Tracheal epithelial cell (primary cell): ENCODE data around the gene KRTAP10-10. TPM values are rescaled to one million over a fixed set of nuclear protein-coding genes. Genes with fewer than 3 reads are reported as not detected.

Experiments used
- total RNA-seq: library from RNA; depleted of rRNA; stranded (reverse); fragments of >200 nt; gene quantifications from 2 replicates; pipeline ENCODE4 v1.2.1, GENCODE V29; 2014

Gene KRTAP10-10
- not detected in 2 replicates for total RNA-seq

GRCh38 chr21:44637018-44637850 lies at the start of gene KRTAP10-10:
KRTAP10-10 (plus strand) TSS chr21:44637356; CDS start chr21:44637418, 62 bp downstream.

GRCh38 chr21:44592446-44593311 lies 44.5 kb upstream of the KRTAP10-10 start, which contains the start of gene KRTAP10-6:
KRTAP10-6 (minus strand) TSS chr21:44592505; CDS start chr21:44592484, 21 bp downstream.

GRCh38 chr21:44600118-44600978 lies 36.8 kb upstream of the KRTAP10-10 start, which contains the start of gene KRTAP10-7:
KRTAP10-7 (plus strand) TSS chr21:44600597; CDS start chr21:44600622, 25 bp downstream.

GRCh38 chr21:44612029-44612486 lies 25.1 kb upstream of the KRTAP10-10 start, which contains the start of gene KRTAP10-8:
KRTAP10-8 (plus strand) TSS chr21:44612079; CDS start chr21:44612101, 22 bp downstream.

GRCh38 chr21:44626673-44627143 lies 10.4 kb upstream of the KRTAP10-10 start, which contains the start of gene KRTAP10-9:
KRTAP10-9 (plus strand) TSS chr21:44627093; CDS start chr21:44627172, 79 bp downstream.

GRCh38 chr21:44646366-44647221 lies 9.4 kb downstream of the KRTAP10-10 start, which contains the start of gene KRTAP10-11:
KRTAP10-11 (plus strand) TSS chr21:44646414; CDS start chr21:44646459, 45 bp downstream.

GRCh38 chr21:44654576-44655175 lies 17.5 kb downstream of the KRTAP10-10 start, which contains the start of gene KRTAP12-4:
KRTAP12-4 (minus strand) TSS chr21:44654659; CDS start chr21:44654614, 45 bp downstream.

GRCh38 chr21:44657635-44658540 lies 20.7 kb downstream of the KRTAP10-10 start, which contains the start of gene KRTAP12-3:
KRTAP12-3 (plus strand) TSS chr21:44657932; CDS start chr21:44657980, 48 bp downstream.

GRCh38 chr21:44666401-44667320 lies 29.5 kb downstream of the KRTAP10-10 start, which contains the start of gene KRTAP12-2:
KRTAP12-2 (minus strand) TSS chr21:44666927; CDS start chr21:44666886, 41 bp downstream.

GRCh38 chr21:44681861-44682579 lies 44.9 kb downstream of the KRTAP10-10 start, which contains the start of gene KRTAP12-1:
KRTAP12-1 (minus strand) TSS chr21:44682163; CDS start chr21:44682123, 40 bp downstream.

Other genes starting within 250 kb of the KRTAP10-10 start
- gene LRRC3, start 181.8 kb upstream of the KRTAP10-10 start, total RNA-seq, result 0.43 and 0.72 TPM in 2 replicates
- not detected in 2 replicates for gene KRTAP10-1, start 97.2 kb upstream of the KRTAP10-10 start, total RNA-seq
- gene KRTAP10-2, start 85.9 kb upstream of the KRTAP10-10 start, total RNA-seq, result not detected in 2 replicates
- gene KRTAP10-3, start 78.6 kb upstream of the KRTAP10-10 start, total RNA-seq, result not detected in 2 replicates
- not detected in 2 replicates for gene KRTAP10-4, start 63.6 kb upstream of the KRTAP10-10 start, total RNA-seq
- not detected in 2 replicates for gene KRTAP10-5, start 56.8 kb upstream of the KRTAP10-10 start, total RNA-seq
- not detected in 2 replicates for gene KRTAP10-6, start 44.9 kb upstream of the KRTAP10-10 start, total RNA-seq
- not detected in 2 replicates for gene KRTAP10-7, start 36.8 kb upstream of the KRTAP10-10 start, total RNA-seq
- gene KRTAP10-8, start 25.3 kb upstream of the KRTAP10-10 start, total RNA-seq, result not detected in 2 replicates
- not detected in 2 replicates for gene KRTAP10-9, start 10.3 kb upstream of the KRTAP10-10 start, total RNA-seq
- gene KRTAP10-11, start 9.1 kb downstream of the KRTAP10-10 start, total RNA-seq, result not detected in 2 replicates
- gene KRTAP12-4, start 17.3 kb downstream of the KRTAP10-10 start, total RNA-seq, result not detected in 2 replicates
- gene KRTAP12-3, start 20.6 kb downstream of the KRTAP10-10 start, total RNA-seq, result not detected in 2 replicates
- not detected in 2 replicates for gene KRTAP12-2, start 29.6 kb downstream of the KRTAP10-10 start, total RNA-seq
- not detected in 2 replicates for gene KRTAP12-1, start 44.8 kb downstream of the KRTAP10-10 start, total RNA-seq
- not detected in 2 replicates for gene KRTAP10-12, start 59.8 kb downstream of the KRTAP10-10 start, total RNA-seq
- not detected in 2 replicates for gene TSPEAR, start 74.2 kb downstream of the KRTAP10-10 start, total RNA-seq
- gene UBE2G2, start 164.5 kb downstream of the KRTAP10-10 start, total RNA-seq, result 55.4 and 64.3 TPM in 2 replicates
- 60.0 and 82.1 TPM in 2 replicates for gene SUMO3, start 180.7 kb downstream of the KRTAP10-10 start, total RNA-seq
- 157 and 257 TPM in 2 replicates for gene PTTG1IP, start 236.3 kb downstream of the KRTAP10-10 start, total RNA-seq